Tibial nerve (tissue), 4 donors: ENCODE data around the gene CSF2. TPM values are rescaled to one million over a fixed set of nuclear protein-coding genes. Genes with fewer than 3 reads are reported as not detected.

Source experiments
- DNase-seq, 2 donors: peaks; one replicate each; pipeline ENCODE4 v3.0.0-alpha.2; 2019; ENCODE audit warnings: low spot score in 2 of 2
- H3K27ac ChIP-seq, 4 donors: fragments of 200-600 bp; sonication (generic) in 3 of 4; one replicate each; pipeline ENCODE4 v1.5.1; 2017 to 2019; ENCODE audit warnings: mild to moderate bottlenecking in 1 of 4
- H3K27me3 ChIP-seq, 2 donors: fragments of 200-600 bp; sonication (generic) in 1 of 2; one replicate each; pipeline versions ENCODE4 v1.5.1 to v1.6.0; 2017 to 2019
- H3K36me3 ChIP-seq, 3 donors: fragments of 200-600 bp; sonication (generic); one replicate each; pipeline ENCODE4 v1.5.1; 2018 to 2019
- H3K4me1 ChIP-seq, 4 donors: fragments of 200-600 bp; sonication (generic) in 3 of 4; one replicate each; pipeline ENCODE4 v1.5.1; 2017 to 2019
- H3K4me3 ChIP-seq, 4 donors: fragments of 200-600 bp; sonication (generic) in 3 of 4; one replicate each; pipeline ENCODE4 v1.5.1; 2017 to 2019; ENCODE audit warnings: mild to moderate bottlenecking in 1 of 4, moderate library complexity in 1 of 4
- H3K9me3 ChIP-seq, 4 donors: fragments of 200-600 bp; sonication (generic) in 3 of 4; one replicate each; pipeline ENCODE4 v1.5.1; 2017 to 2019
- CTCF ChIP-seq, 5 experiments: fragments of 200-600 bp in 3 of 5; fragments of 450-650 bp in 2 of 5; sonication (generic) in 3 of 5; IDR thresholded peaks; one replicate each; pipeline ENCODE4 v1.5.1; 2016 to 2019; ENCODE audit warnings: antibody characterized with exemption in 5 of 5, mild to moderate bottlenecking in 3 of 5, moderate library complexity in 2 of 5
- EP300 ChIP-seq, 2 donors: sonication (generic); formaldehyde crosslinking; IDR thresholded peaks; one replicate each; pipeline ENCODE4 v1.6.1; 2017; ENCODE audit warnings: antibody characterized with exemption in 2 of 2, mild to moderate bottlenecking in 1 of 2
- POLR2A ChIP-seq, 2 donors: fragments of 450-650 bp; IDR thresholded peaks; one replicate each; pipeline ENCODE4 v1.6.1; 2017; ENCODE audit warnings: antibody characterized with exemption in 2 of 2, mild to moderate bottlenecking in 2 of 2, moderate library complexity in 2 of 2
- WGBS, 2 donors: methylation state at CpG; one replicate each; pipeline ENCODE4 v1.1.5; 2018; 5-methylcytosine and 5-hydroxymethylcytosine counted together
- total RNA-seq, 4 donors: library from RNA; depleted of rRNA; stranded (reverse); fragments of >200 nt; gene quantifications; one replicate each; pipeline ENCODE4 v1.1.0, GENCODE V29; 2016

CSF2 gene
- total RNA-seq, 4 donors from 2014 or later: not detected

- Histone ChIP-seq H3K27me3 (no peaks in the 10 kb centered on the region), H3K27ac (no peak overlapping the region), H3K4me3 (no peak overlapping the region), H3K36me3 (no peaks in the 10 kb centered on the region), H3K9me3 (no peaks in the 10 kb centered on the region), H3K4me1 (peaks cover 0 to 6% (median 0%) of the 10 kb centered on the region in 4 donors)
- TF ChIP-seq POLR2A (IDR thresholded peaks at IDR 0.05) (no peak), EP300 (IDR thresholded peaks at IDR 0.05) (no peak), CTCF (IDR thresholded peaks at IDR 0.05) (no peak)
- DNase-seq: no peak
- WGBS, 2 donors: 90 to 91% methylated on average over 3 of the region's 3 CpGs
Observed at GRCh38 chr5:132081458-132081857, 7.9 kb downstream of the CSF2 start.

GRCh38 chr5:132082329-132083023 is 8.9 kb downstream of the CSF2 start:
- no peaks in the 10 kb centered on the region for H3K36me3 ChIP-seq
- no peak overlapping the region for H3K27ac ChIP-seq
- no peaks in the 10 kb centered on the region for H3K27me3 ChIP-seq
- 74 to 76% methylated on average over 8 of the region's 8 CpGs for WGBS, 2 donors
- no peak for DNase-seq
- peaks cover 0 to 6% (median 0%) of the 10 kb centered on the region in 4 donors for H3K4me1 ChIP-seq
- TF ChIP-seq POLR2A (IDR thresholded peaks at IDR 0.05) (no peak), EP300 (IDR thresholded peaks at IDR 0.05) (no peak), CTCF (IDR thresholded peaks at IDR 0.05) (no peak)
- no peaks in the 10 kb centered on the region for H3K9me3 ChIP-seq
- no peak overlapping the region for H3K4me3 ChIP-seq

- Histone ChIP-seq H3K36me3 (no peaks in the 10 kb centered on the region), H3K9me3 (no peaks in the 10 kb centered on the region), H3K4me3 (no peak overlapping the region), H3K4me1 (peaks cover 0 to 6% (median 0%) of the 10 kb centered on the region in 4 donors), H3K27ac (no peak overlapping the region), H3K27me3 (no peaks in the 10 kb centered on the region)
- WGBS, 2 donors: 87 to 88% methylated on average over 4 of the region's 4 CpGs
- no peak for DNase-seq
- TF ChIP-seq POLR2A (IDR thresholded peaks at IDR 0.05): no peak
- no peak for TF ChIP-seq EP300 (IDR thresholded peaks at IDR 0.05)
- no peak for TF ChIP-seq CTCF (IDR thresholded peaks at IDR 0.05)
Observed at GRCh38 chr5:132083071-132083678, 9.6 kb downstream of the CSF2 start.

- Histone ChIP-seq H3K27me3 (no peaks in the 10 kb centered on the region), H3K9me3 (no peaks in the 10 kb centered on the region), H3K4me1 (peaks cover 0 to 6% (median 0%) of the 10 kb centered on the region in 4 donors), H3K27ac (no peak overlapping the region), H3K4me3 (no peak overlapping the region), H3K36me3 (no peaks in the 10 kb centered on the region)
- TF ChIP-seq CTCF (IDR thresholded peaks at IDR 0.05): no peak
- no peak for TF ChIP-seq EP300 (IDR thresholded peaks at IDR 0.05)
- TF ChIP-seq POLR2A (IDR thresholded peaks at IDR 0.05): no peak
- WGBS, 2 donors: 72 to 75% methylated on average over 4 of the region's 4 CpGs
- DNase-seq: no peak
Observed at GRCh38 chr5:132085686-132086085, 12.1 kb downstream of the CSF2 start.

- H3K36me3 ChIP-seq: no peaks in the 10 kb centered on the region
- no peaks in the 10 kb centered on the region for H3K9me3 ChIP-seq
- no peak overlapping the region for H3K27ac ChIP-seq
- peaks cover 0 to 6% (median 0%) of the 10 kb centered on the region in 4 donors for H3K4me1 ChIP-seq
- no peak overlapping the region for H3K4me3 ChIP-seq
- no peaks in the 10 kb centered on the region for H3K27me3 ChIP-seq
- DNase-seq: no peak
- TF ChIP-seq EP300 (IDR thresholded peaks at IDR 0.05) (no peak), CTCF (IDR thresholded peaks at IDR 0.05) (no peak), POLR2A (IDR thresholded peaks at IDR 0.05) (no peak)
- 22 to 38% methylated on average over 2 of the region's 2 CpGs for WGBS, 2 donors
Observed at GRCh38 chr5:132086277-132086794, 12.7 kb downstream of the CSF2 start.
